Neural progenitor cell (in vitro differentiated cells): ENCODE results near the gene ATP2A3.

Source experiments
- CTCF ChIP-seq: fragments of 200-600 bp; sonication (generic); IDR thresholded peaks from 2 replicates; pipeline ENCODE4 v1.5.1; 2017; ENCODE audit warnings: antibody characterized with exemption, mild to moderate bottlenecking
- EZH2 ChIP-seq: fragments of 200-600 bp; sonication (generic); IDR thresholded peaks from 2 replicates; pipeline ENCODE4 v1.6.1; 2017; ENCODE audit warnings: antibody characterized with exemption, mild to moderate bottlenecking, moderate library complexity
- EZH2phosphoT487 ChIP-seq: fragments of 200-600 bp; sonication (generic); IDR thresholded peaks from 2 replicates; pipeline ENCODE4 v1.6.1; 2017; ENCODE audit warnings: antibody characterized with exemption

- TF ChIP-seq EZH2: no peak
- no peak for TF ChIP-seq CTCF
- TF ChIP-seq EZH2phosphoT487: no peak
These were observed 45.0 kb upstream of the ATP2A3 start for GRCh38 chr17:4009186-4009785.
